Smooth muscle cell (in vitro differentiated cells): ENCODE results near the gene ATP2A3. TPM values are rescaled to one million over a fixed set of nuclear protein-coding genes. Genes with fewer than 3 reads are reported as not detected.

Source experiments
- DNase-seq: peaks from one replicate; lab custom pipeline; 2025; ENCODE audit not compliant: unreplicated experiment; lab: John Stamatoyannopoulos, UW
- H2AFZ ChIP-seq: fragments of 200-600 bp; sonication (generic); 2 replicates; pipeline ENCODE4 v1.6.0; 2016; ENCODE audit warnings: antibody characterized with exemption, low read depth, mild to moderate bottlenecking
- H3F3A ChIP-seq: fragments of 200-600 bp; sonication (generic); 2 replicates; pipeline ENCODE4 v1.6.0; 2017; ENCODE audit warnings: antibody characterized with exemption, low read depth
- H3K27ac ChIP-seq: fragments of 200-600 bp; sonication (generic); 2 replicates; pipeline ENCODE4 v1.5.1; 2016; ENCODE audit warnings: low read depth, mild to moderate bottlenecking
- H3K27me3 ChIP-seq: fragments of 200-600 bp; sonication (generic); 2 replicates; pipeline ENCODE4 v1.6.1; 2016; ENCODE audit warnings: low read depth, mild to moderate bottlenecking
- H3K36me3 ChIP-seq: fragments of 200-600 bp; sonication (generic); 2 replicates; pipeline ENCODE4 v1.5.1; 2016; ENCODE audit warnings: low read depth
- H3K4me1 ChIP-seq: fragments of 200-600 bp; sonication (generic); 2 replicates; pipeline ENCODE4 v1.5.1; 2016; ENCODE audit warnings: low read depth
- H3K4me2 ChIP-seq: fragments of 200-600 bp; sonication (generic); 2 replicates; pipeline ENCODE4 v1.6.0; 2016; ENCODE audit warnings: mild to moderate bottlenecking
- H3K4me3 ChIP-seq: fragments of 200-600 bp; sonication (generic); 2 replicates; pipeline ENCODE4 v1.5.1; 2016; ENCODE audit warnings: mild to moderate bottlenecking
- H3K79me2 ChIP-seq: fragments of 200-600 bp; sonication (generic); 2 replicates; pipeline ENCODE4 v1.6.0; 2016; ENCODE audit warnings: low read depth, mild to moderate bottlenecking
- H3K9ac ChIP-seq: fragments of 200-600 bp; sonication (generic); 2 replicates; pipeline ENCODE4 v1.6.0; 2016; ENCODE audit warnings: low read depth
- H3K9me3 ChIP-seq: fragments of 200-600 bp; sonication (generic); replicated peaks from 2 replicates; pipeline ENCODE4 v1.5.1; 2016; ENCODE audit warnings: low read depth
- H4K20me1 ChIP-seq: fragments of 200-600 bp; sonication (generic); 2 replicates; pipeline ENCODE4 v1.6.0; 2016; ENCODE audit warnings: low read depth
- CTCF ChIP-seq: fragments of 200-600 bp; sonication (generic); IDR thresholded peaks from 2 replicates; pipeline ENCODE4 v1.5.1; 2017; ENCODE audit warnings: borderline replicate concordance, mild to moderate bottlenecking, antibody characterized with exemption; ENCODE audit not compliant: insufficient read depth, poor library complexity, severe bottlenecking
- WGBS: methylation state at CpG from one replicate; pipeline ENCODE4 v1.1.7; 2016; ENCODE audit warnings: low lambda C conversion rate; 5-methylcytosine and 5-hydroxymethylcytosine counted together
- polyA plus RNA-seq: library from polyadenylated mRNA; unstranded; fragments of >200 nt; fragmentation: Nextera tagmentation; extraction: Ambion mirVana; gene quantifications from 2 replicates; pipeline ENCODE4 v1.2.1, GENCODE V29; 2016
- total RNA-seq: library from RNA; depleted of rRNA; stranded (reverse); fragments of >200 nt; gene quantifications from 2 replicates; pipeline ENCODE4 v1.2.3, GENCODE V29; 2014

ATP2A3 gene
- total and polyA plus RNA-seq, 2 experiments from 2014 or later = 4.2 to 7.8 TPM

DNA sequence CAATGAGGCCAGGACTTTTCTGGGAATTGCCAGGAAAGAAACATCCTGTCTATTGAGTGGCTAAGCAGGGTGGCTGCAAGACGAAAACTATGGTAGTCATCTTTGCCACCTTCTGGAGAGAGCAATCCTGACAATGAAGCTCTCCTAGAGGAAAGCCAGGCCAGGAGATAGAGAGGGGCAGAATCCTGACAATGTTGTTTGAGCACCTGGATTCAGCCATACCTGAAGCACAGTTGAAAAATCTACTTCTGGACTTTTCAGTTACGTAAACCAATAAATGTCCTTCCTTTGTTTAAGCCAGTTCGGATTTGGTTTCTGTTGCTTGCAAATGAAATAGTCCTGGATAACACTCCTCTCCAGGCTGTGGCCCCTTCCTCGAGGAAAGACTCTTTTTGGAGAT is 57.4 kb downstream of the ATP2A3 start:
- WGBS = 92% methylated on average over 4 of the region's 4 CpGs
- no peak for DNase-seq

DNA sequence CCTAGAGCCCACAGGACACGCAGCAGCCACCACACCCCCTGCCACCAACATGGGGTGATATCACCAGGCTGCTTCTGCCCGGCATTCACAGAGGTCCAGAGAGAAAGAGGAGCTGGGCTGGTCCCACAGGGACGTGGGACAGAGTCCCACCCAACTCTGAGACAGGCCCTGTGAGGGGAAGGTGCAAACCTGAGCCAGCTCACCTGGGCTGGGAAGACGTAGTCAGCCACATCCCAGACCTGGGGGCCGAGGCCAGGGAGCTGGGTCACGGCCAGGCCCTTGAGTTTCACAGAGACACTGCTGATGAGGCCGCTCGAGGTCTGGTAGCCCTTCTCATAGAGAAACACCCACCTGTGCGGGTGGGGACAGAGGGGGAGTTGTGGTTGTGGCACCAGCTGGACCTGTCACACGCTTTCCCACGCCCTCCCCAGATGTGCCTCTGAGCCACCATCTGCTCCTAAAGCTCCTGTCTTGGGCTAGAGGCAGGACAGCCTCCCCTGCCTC is 59.2 kb downstream of the ATP2A3 start:
- H3K9ac ChIP-seq = no peak overlapping the region
- no peaks in the 10 kb centered on the region for H3F3A ChIP-seq
- H3K4me1 ChIP-seq = no peaks in the 10 kb centered on the region
- H3K27me3 ChIP-seq = no peaks in the 10 kb centered on the region
- no peak for TF ChIP-seq CTCF
- H2AFZ ChIP-seq = no peak overlapping the region
- no peaks in the 10 kb centered on the region for H4K20me1 ChIP-seq
- no peak overlapping the region for H3K27ac ChIP-seq
- WGBS = 93% methylated on average over 11 of the region's 11 CpGs
- H3K9me3 ChIP-seq = no peaks in the 10 kb centered on the region
- H3K36me3 ChIP-seq = no peaks in the 10 kb centered on the region
- H3K4me2 ChIP-seq = no peak overlapping the region
- DNase-seq = no peak
- no peak overlapping the region for H3K4me3 ChIP-seq
- H3K79me2 ChIP-seq = no peaks in the 10 kb centered on the region

More for the DNA sequence above, 57.4 kb downstream of the ATP2A3 start:
- Histone ChIP-seq H3K9ac (no peak overlapping the region), H3K4me2 (no peak overlapping the region), H3K36me3 (no peaks in the 10 kb centered on the region), H4K20me1 (no peaks in the 10 kb centered on the region), H2AFZ (no peak overlapping the region), H3K79me2 (no peaks in the 10 kb centered on the region), H3K9me3 (no peaks in the 10 kb centered on the region), H3K27ac (no peak overlapping the region), H3F3A (no peaks in the 10 kb centered on the region), H3K4me3 (no peak overlapping the region), H3K4me1 (no peaks in the 10 kb centered on the region), H3K27me3 (no peaks in the 10 kb centered on the region)
- no peak for TF ChIP-seq CTCF

GRCh38 chr17:3904501-3904900 is 59.7 kb downstream of the ATP2A3 start:
- no peak for TF ChIP-seq CTCF
- no peak overlapping the region for H3K9ac ChIP-seq
- no peaks in the 10 kb centered on the region for H3K27me3 ChIP-seq
- H3F3A ChIP-seq = no peaks in the 10 kb centered on the region
- H2AFZ ChIP-seq = no peak overlapping the region
- no peaks in the 10 kb centered on the region for H3K36me3 ChIP-seq
- DNase-seq = no peak
- H3K79me2 ChIP-seq = no peaks in the 10 kb centered on the region
- H3K4me1 ChIP-seq = no peaks in the 10 kb centered on the region
- H3K9me3 ChIP-seq = no peaks in the 10 kb centered on the region
- H4K20me1 ChIP-seq = no peaks in the 10 kb centered on the region
- H3K27ac ChIP-seq = no peak overlapping the region
- 88% methylated on average over 15 of the region's 15 CpGs for WGBS
- H3K4me2 ChIP-seq = no peak overlapping the region
- no peak overlapping the region for H3K4me3 ChIP-seq

DNA sequence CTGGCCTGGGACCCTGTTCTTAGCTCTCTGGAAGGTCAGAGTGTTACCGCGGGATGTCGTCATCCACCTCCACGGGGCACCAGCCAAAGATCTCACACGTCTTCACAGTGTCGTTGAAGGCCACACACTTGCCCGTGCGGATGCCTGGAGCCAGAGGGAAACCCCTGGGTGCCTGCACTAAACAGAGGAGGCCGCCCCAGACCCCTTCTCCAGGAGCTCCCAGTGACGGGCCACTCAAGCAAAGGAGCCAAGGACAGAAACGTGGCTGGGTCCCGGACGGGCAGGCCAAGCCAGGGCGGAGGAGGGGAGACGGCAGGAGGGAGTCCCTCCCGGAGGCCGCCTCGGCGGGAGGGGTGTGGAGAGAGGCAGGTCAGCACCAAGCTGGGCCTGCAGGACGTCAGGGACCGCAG is 60.4 kb downstream of the ATP2A3 start:
- H3K9me3 ChIP-seq = no peaks in the 10 kb centered on the region
- H3K4me1 ChIP-seq = no peaks in the 10 kb centered on the region
- H3K36me3 ChIP-seq = no peaks in the 10 kb centered on the region
- H3K27me3 ChIP-seq = no peaks in the 10 kb centered on the region
- no peak overlapping the region for H3K9ac ChIP-seq
- DNase-seq = no peak
- H3K4me3 ChIP-seq = no peak overlapping the region
- 80% methylated on average over 21 of the region's 21 CpGs for WGBS
- TF ChIP-seq CTCF = no peak
- no peaks in the 10 kb centered on the region for H4K20me1 ChIP-seq
- H3K79me2 ChIP-seq = no peaks in the 10 kb centered on the region
- no peak overlapping the region for H3K27ac ChIP-seq
- no peak overlapping the region for H2AFZ ChIP-seq
- H3K4me2 ChIP-seq = no peak overlapping the region
- H3F3A ChIP-seq = no peaks in the 10 kb centered on the region
